HK-2 (cell line): ENCODE results near the gene PIK3AP1.

Experiments
- DNase-seq: peaks from one replicate; pipeline ENCODE4 v3.0.0-alpha.2; 2018; ENCODE audit not compliant: unreplicated experiment

The PIK3AP1 gene

GRCh38 chr10:96609510-96609909 lies 110.8 kb downstream of the PIK3AP1 start:
- no peak for DNase-seq

GRCh38 chr10:96608805-96609204 lies 111.5 kb downstream of the PIK3AP1 start:
- DNase-seq, result no peak

GRCh38 chr10:96608262-96608661 lies 112.1 kb downstream of the PIK3AP1 start:
- no peak for DNase-seq

- no peak for DNase-seq
These were observed 113.4 kb downstream of the PIK3AP1 start for GRCh38 chr10:96606946-96607345.

GRCh38 chr10:96606216-96606615 lies 114.1 kb downstream of the PIK3AP1 start:
- peak; percentile 27 for DNase-seq

- DNase-seq, result no peak
These were observed 120.0 kb downstream of the PIK3AP1 start for GRCh38 chr10:96600337-96600736.

- no peak for DNase-seq
These were observed 121.5 kb downstream of the PIK3AP1 start for GRCh38 chr10:96598846-96599245.

GRCh38 chr10:96596422-96597407 lies 123.6 kb downstream of the PIK3AP1 start:
- no peak for DNase-seq

GRCh38 chr10:96595741-96596140 lies 124.6 kb downstream of the PIK3AP1 start:
- DNase-seq, result no peak

GRCh38 chr10:96591946-96592345 lies 128.4 kb downstream of the PIK3AP1 start:
- DNase-seq, result no peak

GRCh38 chr10:96588616-96589419 lies 131.5 kb downstream of the PIK3AP1 start:
- DNase-seq, result no peak

- peak; percentile 20 for DNase-seq
These were observed 132.2 kb downstream of the PIK3AP1 start for GRCh38 chr10:96588060-96588554.

GRCh38 chr10:96587264-96588059 lies 132.9 kb downstream of the PIK3AP1 start:
- peak; percentile 78 for DNase-seq

- DNase-seq, result peak; percentile 95
These were observed 133.7 kb downstream of the PIK3AP1 start, which contains the start of gene TM9SF3 for GRCh38 chr10:96586419-96587263. Gene TM9SF3 (minus strand): TSS chr10:96587012. CDS start chr10:96586835, 177 bp downstream.

- no peak for DNase-seq
These were observed 134.4 kb downstream of the PIK3AP1 start for GRCh38 chr10:96585736-96586418.

- no peak for DNase-seq
These were observed 135.8 kb downstream of the PIK3AP1 start for GRCh38 chr10:96584474-96584873.

GRCh38 chr10:96584035-96584434 lies 136.3 kb downstream of the PIK3AP1 start:
- DNase-seq, result no peak

GRCh38 chr10:96579133-96579532 lies 141.2 kb downstream of the PIK3AP1 start:
- DNase-seq, result no peak

- DNase-seq, result no peak
These were observed 141.7 kb downstream of the PIK3AP1 start for GRCh38 chr10:96578633-96579032.

- no peak for DNase-seq
These were observed 142.3 kb downstream of the PIK3AP1 start for GRCh38 chr10:96578022-96578421.
